ENCODE data around the gene PDCD1LG2. TPM values are rescaled to one million over a fixed set of nuclear protein-coding genes. Genes with fewer than 3 reads are reported as not detected.
A peak's percentile ranks its signal among the peaks of the same experiment; 100 is the strongest.

The PDCD1LG2 gene
- total and polyA plus RNA-seq, 12 donors = 0.51 to 8.6 (median 1.3) TPM

- H3K9me3 ChIP-seq = no peaks in the 10 kb centered on the region
- no peak for ATAC-seq
- no peaks in the 10 kb centered on the region for H3K36me3 ChIP-seq
- DNase-seq = no peak
- intact Hi-C loops (cut with DNase I) = no loop called here
- no peak overlapping the region for H3K4me3 ChIP-seq
- TF ChIP-seq, protein P1, sequence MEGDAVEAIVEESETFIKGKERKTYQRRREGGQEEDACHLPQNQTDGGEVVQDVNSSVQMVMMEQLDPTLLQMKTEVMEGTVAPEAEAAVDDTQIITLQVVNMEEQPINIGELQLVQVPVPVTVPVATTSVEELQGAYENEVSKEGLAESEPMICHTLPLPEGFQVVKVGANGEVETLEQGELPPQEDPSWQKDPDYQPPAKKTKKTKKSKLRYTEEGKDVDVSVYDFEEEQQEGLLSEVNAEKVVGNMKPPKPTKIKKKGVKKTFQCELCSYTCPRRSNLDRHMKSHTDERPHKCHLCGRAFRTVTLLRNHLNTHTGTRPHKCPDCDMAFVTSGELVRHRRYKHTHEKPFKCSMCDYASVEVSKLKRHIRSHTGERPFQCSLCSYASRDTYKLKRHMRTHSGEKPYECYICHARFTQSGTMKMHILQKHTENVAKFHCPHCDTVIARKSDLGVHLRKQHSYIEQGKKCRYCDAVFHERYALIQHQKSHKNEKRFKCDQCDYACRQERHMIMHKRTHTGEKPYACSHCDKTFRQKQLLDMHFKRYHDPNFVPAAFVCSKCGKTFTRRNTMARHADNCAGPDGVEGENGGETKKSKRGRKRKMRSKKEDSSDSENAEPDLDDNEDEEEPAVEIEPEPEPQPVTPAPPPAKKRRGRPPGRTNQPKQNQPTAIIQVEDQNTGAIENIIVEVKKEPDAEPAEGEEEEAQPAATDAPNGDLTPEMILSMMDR (IDR thresholded peaks at IDR 0.05) = no peak
- 89% methylated on average over 4 of the region's 4 CpGs for WGBS, 2 donors
- H3K27me3 ChIP-seq = no peaks in the 10 kb centered on the region
- peaks cover 0 to 34% (median 0%) of the 10 kb centered on the region in 9 donors for H3K4me1 ChIP-seq
- H3K27ac ChIP-seq = no peak overlapping the region
Observed at GRCh38 chr9:5551368-5552150, 41.2 kb downstream of the PDCD1LG2 start.

GRCh38 chr9:5552301-5552700, 42.0 kb downstream of the PDCD1LG2 start:
- Histone ChIP-seq H3K27me3 (no peaks in the 10 kb centered on the region), H3K27ac (no peak overlapping the region), H3K9me3 (no peaks in the 10 kb centered on the region), H3K36me3 (no peaks in the 10 kb centered on the region), H3K4me1 (peaks cover under 1 to 42% (median 5%) of the 10 kb centered on the region in 9 donors), H3K4me3 (no peak overlapping the region)
- no peak for ATAC-seq
- intact Hi-C loops (cut with DNase I) = no loop called here
- TF ChIP-seq, protein P1 (IDR thresholded peaks at IDR 0.05) = no peak
- DNase-seq = no peak
- 91 to 95% methylated on average over 3 of the region's 3 CpGs for WGBS, 2 donors

- intact Hi-C loops (cut with DNase I) = no loop called here
Observed at GRCh38 chr9:5553211-5553610, 42.9 kb downstream of the PDCD1LG2 start.

GRCh38 chr9:5554254-5554653, 43.9 kb downstream of the PDCD1LG2 start:
- H3K9me3 ChIP-seq = no peaks in the 10 kb centered on the region
- H3K4me1 ChIP-seq = peaks cover 5 to 55% (median 18%) of the 10 kb centered on the region in 9 donors
- H3K27me3 ChIP-seq = no peaks in the 10 kb centered on the region
- TF ChIP-seq, protein P1 (IDR thresholded peaks at IDR 0.05) = no peak
- H3K4me3 ChIP-seq = no peak overlapping the region
- intact Hi-C loops (cut with DNase I) = no loop called here
- ATAC-seq = no peak
- no peak for DNase-seq
- 88 to 90% methylated on average over 4 of the region's 4 CpGs for WGBS, 2 donors
- H3K27ac ChIP-seq = no peak overlapping the region
- H3K36me3 ChIP-seq = no peaks in the 10 kb centered on the region

More at GRCh38 chr9:5553211-5553610, 42.9 kb downstream of the PDCD1LG2 start:
- ATAC-seq (no peak), DNase-seq (no peak)
- H3K4me1 ChIP-seq = peaks cover 5 to 50% (median 13%) of the 10 kb centered on the region in 9 donors
- peak overlapping the region in 1 of 10 donors; percentile 37 for H3K27ac ChIP-seq
- no peak overlapping the region for H3K4me3 ChIP-seq
- H3K9me3 ChIP-seq = no peaks in the 10 kb centered on the region
- TF ChIP-seq, protein P1 (IDR thresholded peaks at IDR 0.05) = no peak
- no peaks in the 10 kb centered on the region for H3K36me3 ChIP-seq
- no peaks in the 10 kb centered on the region for H3K27me3 ChIP-seq
- 54 to 56% methylated on average over 4 of the region's 4 CpGs for WGBS, 2 donors

Measured in heart right ventricle (tissue), 16 donors.